Activated naive CD8-positive, alpha-beta T cell treated with anti-CD3 and anti-CD28 coated beads for 36 hours (primary cell): Measurements from ENCODE around the gene SVIL. TPM values are rescaled to one million over a fixed set of nuclear protein-coding genes. Genes with fewer than 3 reads are reported as not detected.
"Not testable (repeated sequence)": the region's sequence is repeated elsewhere in the genome, so short reads cannot be mapped to it uniquely, and the experiment has no call there.

Source experiments
- DNase-seq: peaks from one replicate; pipeline ENCODE4 v3.0.0; 2021
- H3K27ac Mint-ChIP-seq: one replicate; pipeline ENCODE4 v1.8.0; 2022; ENCODE audit warnings: mild to moderate bottlenecking, moderate library complexity, mixed read lengths
- H3K27me3 Mint-ChIP-seq: one replicate; pipeline ENCODE4 v1.8.0; 2022; ENCODE audit warnings: mild to moderate bottlenecking, mixed read lengths
- H3K36me3 Mint-ChIP-seq: one replicate; pipeline ENCODE4 v1.8.0; 2021; ENCODE audit warnings: mild to moderate bottlenecking, mixed read lengths
- H3K4me1 Mint-ChIP-seq: one replicate; pipeline ENCODE4 v1.8.0; 2021; ENCODE audit warnings: mixed read lengths
- H3K4me3 Mint-ChIP-seq: one replicate; pipeline ENCODE4 v1.8.0; 2022; ENCODE audit warnings: mild to moderate bottlenecking, moderate library complexity, mixed read lengths
- H3K9me3 Mint-ChIP-seq: one replicate; pipeline ENCODE4 v1.8.0; 2022; ENCODE audit warnings: mixed read lengths
- total RNA-seq, 2 experiments: library from RNA; stranded (reverse); gene quantifications; one replicate each; pipeline ENCODE4 v1.2.3, GENCODE V29; 2021

SVIL gene
- total RNA-seq, 2 experiments from 2014 or later = 8.5 to 9.6 TPM

DNA sequence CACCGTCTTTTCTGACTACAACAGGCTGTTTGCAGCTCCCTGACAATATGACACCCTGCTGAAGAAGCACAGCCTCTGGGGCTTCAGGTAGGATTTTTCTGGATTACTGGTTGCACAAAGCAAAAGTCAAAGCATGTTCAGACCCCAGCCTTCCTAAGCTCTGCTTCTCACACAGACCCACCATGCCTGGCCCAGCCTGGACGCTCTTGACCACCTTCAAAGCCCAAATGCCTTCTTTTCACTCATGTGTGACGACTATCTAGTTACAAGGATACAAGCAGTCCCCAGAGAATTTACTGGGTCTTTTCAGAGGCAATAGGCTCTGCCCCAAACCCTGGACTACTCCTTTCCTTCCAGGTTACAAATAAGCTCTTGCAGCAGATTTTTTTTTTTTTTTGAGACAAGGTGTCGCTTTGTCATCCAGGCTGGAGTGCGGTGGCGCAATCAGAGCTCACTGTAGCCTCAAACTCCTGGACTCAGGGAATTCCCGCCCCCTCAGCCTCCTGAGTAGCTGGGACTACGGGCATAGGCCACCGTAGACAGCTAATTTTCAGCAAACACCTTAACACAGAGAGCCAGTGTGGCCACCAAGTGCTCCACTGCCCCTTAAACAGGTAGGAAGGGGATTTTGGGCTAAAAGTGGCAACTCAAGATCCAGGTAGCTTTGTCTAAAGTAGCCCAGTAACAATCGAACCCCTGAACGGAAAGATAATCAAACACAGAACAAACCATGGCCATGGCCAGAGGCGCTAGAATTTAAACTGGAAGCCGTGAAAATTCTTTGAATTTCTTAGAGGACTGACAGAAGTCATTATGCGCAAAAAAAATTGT lies 16.2 kb downstream of the SVIL start:
- H3K36me3 Mint-ChIP-seq = peaks cover 6% of the 10 kb centered on the region
- H3K9me3 Mint-ChIP-seq = peaks cover 2% of the 10 kb centered on the region
- H3K27me3 Mint-ChIP-seq = no peaks in the 10 kb centered on the region
- no peak overlapping the region for H3K27ac Mint-ChIP-seq
- DNase-seq = no peak
- peaks cover 5% of the 10 kb centered on the region for H3K4me1 Mint-ChIP-seq
- H3K4me3 Mint-ChIP-seq = no peak overlapping the region

DNA sequence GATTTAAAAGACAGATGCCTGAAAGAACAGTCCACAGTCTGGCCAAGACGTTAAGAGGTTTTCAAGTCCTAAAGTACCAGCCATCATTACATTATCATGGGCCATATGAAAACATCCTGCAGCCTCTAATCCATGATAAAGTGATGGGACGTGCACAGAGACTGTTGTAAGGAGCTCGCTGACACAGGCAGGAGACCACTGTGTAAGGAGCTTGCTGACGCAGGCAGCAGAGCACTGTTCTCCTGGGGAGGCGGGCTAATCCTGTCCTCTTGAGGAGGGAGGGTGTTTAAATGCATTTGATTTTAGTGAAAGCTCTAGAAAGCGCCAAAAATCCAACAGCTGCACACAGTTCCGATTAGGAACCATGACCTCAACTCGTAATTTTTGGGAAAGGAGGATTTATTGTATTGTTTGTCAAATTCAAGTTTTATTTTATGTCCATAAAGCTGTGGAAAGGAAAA lies 16.9 kb downstream of the SVIL start:
- Mint-ChIP-seq H3K27me3 (no peaks in the 10 kb centered on the region), H3K36me3 (peaks cover 5% of the 10 kb centered on the region), H3K4me1 (peaks cover 5% of the 10 kb centered on the region), H3K9me3 (peaks cover 2% of the 10 kb centered on the region), H3K27ac (no peak overlapping the region), H3K4me3 (no peak overlapping the region)
- no peak for DNase-seq

DNA sequence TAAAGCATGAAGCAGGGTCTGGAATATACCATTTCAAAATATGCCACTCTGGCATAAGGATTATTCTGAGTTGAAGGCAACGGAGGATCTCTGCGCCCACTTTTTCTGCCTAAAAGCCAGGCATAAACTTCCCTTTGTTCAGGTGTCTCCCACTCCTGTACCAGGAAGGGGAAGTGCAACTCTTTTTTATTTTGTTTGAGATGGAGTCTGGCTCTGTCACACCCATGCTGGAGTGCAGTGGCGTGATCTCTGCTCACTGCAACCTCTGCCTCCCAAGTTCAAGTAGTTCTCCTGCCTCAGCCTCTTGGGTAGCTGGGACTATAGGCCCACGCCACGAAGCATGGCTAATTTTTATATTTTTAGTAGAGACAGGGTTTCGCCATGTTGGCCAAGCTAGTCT lies 18.2 kb downstream of the SVIL start:
- no peak for DNase-seq
- Mint-ChIP-seq H3K36me3 (peaks cover 5% of the 10 kb centered on the region), H3K9me3 (peaks cover 2% of the 10 kb centered on the region), H3K27ac (no peak overlapping the region), H3K4me3 (no peak overlapping the region), H3K4me1 (peaks cover 5% of the 10 kb centered on the region), H3K27me3 (no peaks in the 10 kb centered on the region)

DNA sequence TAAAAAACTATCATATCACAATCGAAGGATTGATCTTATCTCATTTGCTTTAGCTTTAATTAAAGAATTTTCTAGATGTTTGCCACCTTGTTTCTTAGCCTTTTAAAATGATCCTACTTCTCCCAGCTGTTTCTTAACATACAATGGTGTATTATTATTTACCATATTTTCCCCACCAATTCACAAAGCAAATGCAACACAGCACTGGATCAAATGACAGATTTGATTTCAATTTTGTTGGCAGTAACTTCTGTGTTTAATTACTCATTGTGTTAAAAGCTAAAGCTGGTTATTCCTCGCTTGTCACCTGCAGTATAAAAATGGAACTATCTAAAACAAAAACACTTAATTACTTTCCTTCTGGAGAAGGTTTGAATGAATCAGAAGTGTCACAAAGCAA lies 19.6 kb downstream of the SVIL start:
- no peaks in the 10 kb centered on the region for H3K27me3 Mint-ChIP-seq
- H3K4me3 Mint-ChIP-seq = no peak overlapping the region
- peaks cover 9% of the 10 kb centered on the region for H3K36me3 Mint-ChIP-seq
- DNase-seq = no peak
- H3K9me3 Mint-ChIP-seq = peaks cover 2% of the 10 kb centered on the region
- no peak overlapping the region for H3K27ac Mint-ChIP-seq
- H3K4me1 Mint-ChIP-seq = peaks cover 5% of the 10 kb centered on the region

DNA sequence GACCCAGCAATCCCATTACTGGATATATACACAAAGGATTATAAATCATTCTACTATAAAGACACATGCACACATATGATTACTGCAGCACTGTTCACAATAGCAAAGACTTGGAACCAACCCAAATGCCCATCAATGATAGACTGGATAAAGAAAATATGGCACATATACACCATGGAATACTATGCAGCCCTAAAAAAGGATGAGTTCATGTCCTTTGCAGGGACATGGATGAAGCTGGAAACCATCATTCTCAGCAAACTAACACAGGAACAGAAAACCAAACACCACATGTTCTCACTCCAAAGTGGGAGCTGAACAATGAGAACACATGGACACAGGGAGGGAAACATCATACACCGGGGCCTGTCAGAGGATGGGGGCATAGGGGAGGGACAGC lies 20.5 kb downstream of the SVIL start:
- not testable (repeated sequence) for H3K4me3 Mint-ChIP-seq, H3K9me3 Mint-ChIP-seq, H3K4me1 Mint-ChIP-seq, DNase-seq, H3K27ac Mint-ChIP-seq, H3K27me3 Mint-ChIP-seq
- peaks cover 12% of the 10 kb centered on the region for H3K36me3 Mint-ChIP-seq

DNA sequence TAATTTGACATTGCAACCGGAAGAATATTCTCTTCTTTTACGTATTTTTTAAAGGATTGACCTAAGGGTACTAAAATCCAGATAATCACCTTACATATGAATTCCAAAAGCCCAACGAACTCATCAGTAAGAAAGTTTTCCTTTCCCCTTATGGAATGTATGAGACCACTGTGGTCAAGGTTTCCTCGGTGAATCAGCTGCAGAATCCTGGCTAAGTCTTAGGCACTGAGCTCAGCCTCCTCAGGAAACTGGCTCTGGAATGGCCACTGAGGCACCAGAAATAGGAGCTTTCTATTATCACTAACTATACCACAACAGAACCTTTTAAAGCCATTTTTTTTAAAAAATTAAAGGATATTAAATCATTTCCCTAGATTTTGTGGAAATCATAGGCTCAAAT lies 21.0 kb downstream of the SVIL start:
- peaks cover 1% of the 10 kb centered on the region for H3K4me1 Mint-ChIP-seq
- H3K27ac Mint-ChIP-seq = no peak overlapping the region
- H3K36me3 Mint-ChIP-seq = peaks cover 16% of the 10 kb centered on the region
- peaks cover 8% of the 10 kb centered on the region for H3K9me3 Mint-ChIP-seq
- H3K27me3 Mint-ChIP-seq = no peaks in the 10 kb centered on the region
- no peak overlapping the region for H3K4me3 Mint-ChIP-seq
- DNase-seq = no peak

DNA sequence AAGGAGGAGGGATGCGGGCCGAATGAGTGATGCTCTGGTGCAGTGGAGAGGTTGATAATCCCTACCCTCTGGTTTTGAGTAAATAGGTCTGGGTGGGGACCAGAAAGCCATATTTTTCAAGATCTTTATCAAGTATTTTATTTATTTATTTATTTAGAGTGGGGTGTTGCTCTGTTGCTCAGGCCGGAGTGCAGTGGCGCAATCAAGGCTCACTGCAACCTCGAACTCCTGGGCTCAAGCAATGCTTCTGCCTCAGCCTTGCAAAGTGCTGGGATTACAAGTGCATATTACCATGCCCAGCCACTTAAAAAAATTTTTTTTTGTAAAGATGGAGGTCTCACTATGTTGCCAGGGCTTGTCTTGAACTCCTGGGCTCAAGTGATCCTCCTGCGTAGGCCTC lies 21.6 kb downstream of the SVIL start:
- Mint-ChIP-seq H3K4me1 (peaks cover 1% of the 10 kb centered on the region), H3K36me3 (peaks cover 16% of the 10 kb centered on the region), H3K27me3 (no peaks in the 10 kb centered on the region), H3K27ac (no peak overlapping the region), H3K9me3 (peaks cover 8% of the 10 kb centered on the region), H3K4me3 (no peak overlapping the region)
- no peak for DNase-seq

DNA sequence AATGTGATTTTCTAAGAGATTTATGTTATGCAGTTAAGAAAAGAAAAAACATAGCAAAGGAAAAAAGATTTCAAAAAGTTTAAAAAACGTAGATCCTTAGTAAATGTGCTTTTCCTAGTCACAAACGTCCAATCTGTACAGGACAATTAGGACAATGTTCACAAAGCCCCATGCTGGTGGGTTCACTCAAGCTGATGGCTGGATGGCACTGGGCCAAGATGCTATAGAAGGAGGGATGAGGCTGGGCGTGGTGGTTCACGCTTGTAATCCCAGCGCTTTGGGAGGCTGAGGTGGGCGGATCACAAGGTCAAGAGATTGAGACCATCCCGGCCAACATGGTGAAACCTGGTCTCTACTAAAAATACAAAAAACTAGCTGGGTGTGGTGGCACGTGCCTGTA lies 22.1 kb downstream of the SVIL start:
- H3K27me3 Mint-ChIP-seq = no peaks in the 10 kb centered on the region
- H3K4me3 Mint-ChIP-seq = no peak overlapping the region
- peaks cover 16% of the 10 kb centered on the region for H3K36me3 Mint-ChIP-seq
- H3K4me1 Mint-ChIP-seq = peaks cover 1% of the 10 kb centered on the region
- peaks cover 8% of the 10 kb centered on the region for H3K9me3 Mint-ChIP-seq
- no peak for DNase-seq
- no peak overlapping the region for H3K27ac Mint-ChIP-seq

DNA sequence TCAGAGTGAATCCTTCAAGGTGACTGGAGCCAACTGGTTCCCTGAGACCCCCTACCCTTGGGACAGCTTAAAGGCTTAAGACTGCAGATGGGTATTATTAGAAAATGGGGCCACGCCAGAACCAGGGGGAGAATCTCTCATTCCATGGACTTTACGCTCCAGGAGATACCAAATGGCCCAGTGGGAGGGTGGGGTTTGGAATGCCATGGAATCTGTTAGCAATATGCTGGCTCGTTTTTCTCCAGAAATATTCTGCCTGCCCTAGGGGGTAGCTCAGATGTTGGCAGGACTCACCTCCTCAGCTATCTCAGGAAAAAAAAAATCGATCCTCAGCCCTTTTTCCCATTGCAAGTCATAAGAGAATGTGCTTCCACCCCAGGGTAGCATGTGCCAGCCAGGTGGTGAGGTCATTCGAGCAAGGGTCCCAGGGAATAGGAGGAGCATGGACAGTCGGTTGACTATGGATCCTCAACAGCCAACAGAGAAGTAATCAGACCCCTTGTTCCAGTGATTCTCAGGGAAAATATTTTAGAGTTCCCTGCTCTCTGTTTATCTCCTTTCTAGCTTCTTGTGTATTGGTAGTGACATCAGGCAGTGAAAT lies 22.9 kb downstream of the SVIL start:
- H3K9me3 Mint-ChIP-seq = peaks cover 8% of the 10 kb centered on the region
- H3K4me3 Mint-ChIP-seq = no peak overlapping the region
- no peak for DNase-seq
- H3K27me3 Mint-ChIP-seq = no peaks in the 10 kb centered on the region
- H3K27ac Mint-ChIP-seq = no peak overlapping the region
- H3K36me3 Mint-ChIP-seq = peaks cover 16% of the 10 kb centered on the region
- peaks cover 1% of the 10 kb centered on the region for H3K4me1 Mint-ChIP-seq

DNA sequence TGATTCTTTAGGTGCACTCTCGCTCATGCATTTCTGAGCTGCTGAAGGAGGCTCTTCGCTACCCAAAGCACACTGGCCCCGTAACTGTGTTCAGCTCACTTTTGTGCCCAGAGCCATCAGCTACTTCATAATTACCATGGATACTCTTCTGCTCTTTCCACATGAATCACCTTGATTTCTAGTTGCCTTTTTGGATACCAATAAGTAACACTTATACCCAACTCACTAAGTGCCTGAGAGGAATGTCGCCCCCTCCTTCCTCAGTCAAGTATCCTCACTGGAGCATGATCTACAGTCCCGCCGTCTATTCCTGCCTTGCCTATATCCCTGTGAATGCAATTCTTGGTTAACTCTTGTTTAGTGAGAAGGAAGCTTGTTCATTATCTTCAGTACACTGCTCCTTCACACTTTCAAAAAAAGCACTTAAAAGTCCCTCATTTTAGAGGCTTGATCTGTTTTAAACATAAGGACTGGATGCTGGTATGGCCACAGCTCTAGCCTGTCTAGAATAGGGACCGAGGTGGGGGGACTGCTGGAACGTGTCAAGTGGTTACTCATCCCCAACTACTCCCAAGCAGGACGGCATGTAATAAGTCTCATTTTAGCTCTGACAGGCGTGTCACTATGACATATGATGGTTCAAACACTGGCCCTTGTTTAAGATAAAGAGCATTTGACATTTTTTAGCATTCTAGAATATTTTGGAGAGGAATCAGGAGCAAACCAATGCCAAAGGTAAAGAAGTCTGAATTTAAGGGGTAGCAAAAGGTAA lies 23.7 kb downstream of the SVIL start:
- H3K27me3 Mint-ChIP-seq = no peaks in the 10 kb centered on the region
- DNase-seq = no peak
- H3K36me3 Mint-ChIP-seq = peaks cover 16% of the 10 kb centered on the region
- H3K4me3 Mint-ChIP-seq = no peak overlapping the region
- H3K27ac Mint-ChIP-seq = no peak overlapping the region
- peaks cover 1% of the 10 kb centered on the region for H3K4me1 Mint-ChIP-seq
- H3K9me3 Mint-ChIP-seq = peaks cover 8% of the 10 kb centered on the region

DNA sequence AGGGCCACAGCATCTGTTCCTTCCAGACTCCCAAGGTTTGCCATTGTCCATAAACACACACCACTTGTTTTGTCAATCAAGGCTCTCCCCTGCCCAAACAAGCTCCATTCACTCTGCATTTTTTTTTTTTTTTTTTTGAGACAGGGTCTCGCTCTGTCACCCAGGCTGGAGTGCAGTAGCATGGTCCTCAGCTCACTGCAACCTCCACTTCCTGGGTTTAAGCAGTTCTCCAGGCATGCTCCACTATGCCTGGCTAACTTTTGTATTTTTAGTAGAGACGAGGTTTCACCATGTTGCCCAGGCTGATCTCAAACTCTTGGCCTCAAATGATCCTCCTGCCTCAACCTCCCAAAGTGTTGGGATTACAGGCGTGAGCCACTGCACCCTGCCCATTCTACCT lies 24.4 kb downstream of the SVIL start:
- H3K27ac Mint-ChIP-seq, H3K27me3 Mint-ChIP-seq: not testable (repeated sequence)

DNA sequence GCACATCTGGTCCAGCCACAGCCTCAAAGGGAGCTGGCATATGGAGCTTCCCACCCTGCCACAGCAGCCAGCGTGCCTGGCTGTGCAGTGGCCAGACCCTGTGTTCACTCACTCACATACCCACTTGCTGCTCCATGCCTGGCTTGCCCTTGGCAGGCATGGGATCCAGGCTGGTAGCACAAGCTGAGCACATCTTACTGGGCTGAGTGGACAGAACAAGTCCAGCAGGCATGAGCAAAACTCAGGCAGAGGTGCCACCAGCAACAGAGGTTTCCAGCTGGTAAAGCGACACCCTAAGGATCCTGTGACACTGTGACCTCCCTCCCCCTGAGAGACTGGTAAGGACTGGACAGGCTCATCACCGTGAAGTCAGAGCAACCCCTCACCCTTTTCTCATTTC lies 25.1 kb downstream of the SVIL start:
- peaks cover 1% of the 10 kb centered on the region for H3K4me1 Mint-ChIP-seq
- H3K9me3 Mint-ChIP-seq = peaks cover 8% of the 10 kb centered on the region
- H3K36me3 Mint-ChIP-seq = peaks cover 16% of the 10 kb centered on the region
- H3K27ac Mint-ChIP-seq = no peak overlapping the region
- H3K27me3 Mint-ChIP-seq = no peaks in the 10 kb centered on the region
- H3K4me3 Mint-ChIP-seq = no peak overlapping the region
- no peak for DNase-seq

More for the DNA sequence above, 24.4 kb downstream of the SVIL start:
- not testable (repeated sequence) for H3K4me1 Mint-ChIP-seq, DNase-seq, H3K9me3 Mint-ChIP-seq, H3K4me3 Mint-ChIP-seq
- H3K36me3 Mint-ChIP-seq = peaks cover 16% of the 10 kb centered on the region

DNA sequence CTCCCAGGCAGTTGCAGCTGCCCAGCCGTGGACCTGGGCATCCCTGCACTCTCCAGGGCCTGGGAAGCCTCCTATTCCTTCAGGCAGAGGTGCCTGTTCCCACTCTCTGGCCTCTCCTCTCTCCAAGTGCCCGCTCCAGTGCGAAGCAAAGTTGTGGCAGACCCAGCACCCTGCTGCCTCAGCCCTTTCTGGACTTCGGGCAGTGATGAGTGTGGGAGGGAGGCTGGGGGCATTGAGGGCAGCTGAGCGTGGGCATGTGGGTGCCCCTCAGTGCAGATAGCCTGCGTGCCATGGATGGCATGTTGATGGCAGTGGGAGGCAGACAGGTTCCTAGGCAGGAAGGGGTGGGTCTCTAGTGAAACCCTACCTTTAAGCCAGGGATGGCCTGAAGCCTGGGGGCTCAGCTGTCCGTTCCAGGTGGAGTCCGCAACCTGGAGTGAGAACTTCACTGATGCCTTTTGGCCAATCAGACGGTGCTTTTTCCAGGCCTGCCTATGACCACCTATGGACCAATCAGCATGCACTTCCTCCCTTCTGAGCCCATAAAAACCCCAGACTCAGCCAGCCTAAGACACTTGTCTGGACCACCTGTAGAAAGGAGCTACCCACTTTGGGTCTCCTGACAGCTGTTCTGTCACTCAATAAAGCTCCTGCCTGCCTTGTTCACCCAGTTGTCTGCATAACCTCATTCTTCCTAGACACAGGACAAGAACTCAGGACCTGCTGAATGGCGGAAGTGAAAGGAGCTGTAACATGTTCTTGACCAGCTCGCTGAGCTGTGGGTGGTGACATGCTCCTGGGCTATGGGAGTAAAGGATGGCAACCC lies 26.1 kb downstream of the SVIL start:
- peaks cover 5% of the 10 kb centered on the region for H3K9me3 Mint-ChIP-seq
- H3K4me3 Mint-ChIP-seq = no peak overlapping the region
- H3K4me1 Mint-ChIP-seq = peaks cover under 1% of the 10 kb centered on the region
- no peaks in the 10 kb centered on the region for H3K27me3 Mint-ChIP-seq
- no peak overlapping the region for H3K27ac Mint-ChIP-seq
- no peak for DNase-seq
- H3K36me3 Mint-ChIP-seq = peaks cover 12% of the 10 kb centered on the region

DNA sequence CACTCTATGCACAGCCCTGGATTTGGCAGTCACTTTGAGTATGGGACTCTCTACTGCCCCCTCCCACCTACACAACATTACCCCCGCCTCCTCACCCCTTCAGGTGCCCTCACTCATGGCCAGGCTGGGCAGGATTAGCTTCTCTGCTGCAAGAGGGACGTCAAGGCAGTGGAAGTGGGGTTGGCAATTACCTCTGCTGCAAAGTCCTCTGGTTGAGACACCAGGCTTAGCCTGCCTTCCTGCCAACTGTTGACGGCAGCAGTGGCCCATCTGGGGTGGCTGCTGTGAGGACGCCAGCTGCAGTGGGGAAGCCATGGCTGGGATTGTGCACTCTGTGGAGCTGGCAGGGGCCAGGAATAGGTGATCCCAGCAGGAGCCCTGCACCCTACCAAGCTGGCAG lies 26.7 kb downstream of the SVIL start:
- peaks cover 4% of the 10 kb centered on the region for H3K4me1 Mint-ChIP-seq
- DNase-seq = no peak
- H3K36me3 Mint-ChIP-seq = peaks cover 12% of the 10 kb centered on the region
- H3K27ac Mint-ChIP-seq = no peak overlapping the region
- no peaks in the 10 kb centered on the region for H3K27me3 Mint-ChIP-seq
- H3K9me3 Mint-ChIP-seq = peaks cover 5% of the 10 kb centered on the region
- no peak overlapping the region for H3K4me3 Mint-ChIP-seq

DNA sequence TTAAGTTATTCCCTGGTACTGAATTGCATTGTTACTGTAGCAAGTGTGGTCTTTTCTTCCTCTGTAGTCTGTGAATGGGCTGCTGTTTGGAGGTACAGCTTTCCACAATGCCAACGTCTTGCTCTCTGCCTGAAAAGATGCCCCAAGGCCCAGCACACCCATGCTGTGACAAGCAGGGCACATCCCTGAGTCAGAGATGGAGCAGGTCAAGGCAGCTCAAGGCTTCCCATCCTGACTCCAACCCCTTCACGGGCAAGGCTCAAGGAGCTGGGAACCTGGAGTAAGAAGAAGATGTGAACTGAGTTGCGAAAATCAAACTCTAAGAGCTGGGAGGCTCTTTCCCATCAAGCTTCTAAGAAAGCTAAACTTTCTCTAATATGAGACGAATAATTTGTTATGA lies 27.2 kb downstream of the SVIL start:
- Mint-ChIP-seq H3K36me3 (peaks cover 12% of the 10 kb centered on the region), H3K27ac (no peak overlapping the region), H3K4me1 (peaks cover 4% of the 10 kb centered on the region), H3K27me3 (no peaks in the 10 kb centered on the region), H3K4me3 (no peak overlapping the region), H3K9me3 (peaks cover 5% of the 10 kb centered on the region)
- no peak for DNase-seq
